MM.1S (cell line): ENCODE measurements around the gene SCFD2.

Experiments
- DNase-seq: peaks from one replicate; pipeline ENCODE4 v3.0.0-alpha.2; 2015
- H2AFZ ChIP-seq: fragments of 300-600 bp; sonication (generic); 2 replicates; pipeline ENCODE4 v1.6.0; 2016; ENCODE audit warnings: antibody characterized with exemption, low read length
- H3F3A ChIP-seq: fragments of 300-600 bp; sonication (generic); 2 replicates; pipeline ENCODE4 v1.6.1; 2016; ENCODE audit warnings: mild to moderate bottlenecking, antibody characterized with exemption, low read length, moderate library complexity, mixed read lengths; ENCODE audit not compliant: insufficient read depth
- H3K27ac ChIP-seq: fragments of 300-600 bp; sonication (generic); 2 replicates; pipeline ENCODE4 v1.5.1; 2016; ENCODE audit warnings: mild to moderate bottlenecking, low read length
- H3K27me3 ChIP-seq: fragments of 300-600 bp; sonication (generic); replicated peaks from 2 replicates; pipeline ENCODE4 v1.6.0; 2016; ENCODE audit warnings: low read length; ENCODE audit not compliant: insufficient read depth
- H3K36me3 ChIP-seq: fragments of 300-600 bp; sonication (generic); replicated peaks from 2 replicates; pipeline ENCODE4 v1.6.1; 2016; ENCODE audit warnings: mild to moderate bottlenecking, low read length, mixed read lengths; ENCODE audit not compliant: insufficient read depth
- H3K4me1 ChIP-seq: fragments of 300-600 bp; sonication (generic); 2 replicates; pipeline ENCODE4 v1.6.1; 2016; ENCODE audit warnings: low read length, mixed read lengths
- H3K4me2 ChIP-seq: fragments of 300-600 bp; sonication (generic); 2 replicates; pipeline ENCODE4 v1.6.0; 2016; ENCODE audit warnings: low read depth, low read length
- H3K4me3 ChIP-seq: fragments of 300-600 bp; sonication (generic); 2 replicates; pipeline ENCODE4 v1.5.1; 2016; ENCODE audit warnings: low read length, mixed read lengths
- H3K79me2 ChIP-seq: fragments of 300-600 bp; sonication (generic); 2 replicates; pipeline ENCODE4 v1.6.1; 2016; ENCODE audit warnings: mixed run types, low read length, mixed read lengths
- H3K9ac ChIP-seq: fragments of 300-600 bp; sonication (generic); 2 replicates; pipeline ENCODE4 v1.6.1; 2016; ENCODE audit warnings: low read length, mixed read lengths
- H3K9me2 ChIP-seq: fragments of 300-600 bp; sonication (generic); replicated peaks from 2 replicates; pipeline ENCODE4 v1.6.1; 2016; ENCODE audit warnings: mild to moderate bottlenecking, low read length, mixed read lengths; ENCODE audit not compliant: insufficient read depth
- H3K9me3 ChIP-seq: fragments of 300-600 bp; sonication (generic); replicated peaks from 2 replicates; pipeline ENCODE4 v1.6.1; 2016; ENCODE audit warnings: mild to moderate bottlenecking, low read length, mixed read lengths; ENCODE audit not compliant: insufficient read depth
- H4K20me1 ChIP-seq: fragments of 300-600 bp; sonication (generic); 2 replicates; pipeline ENCODE4 v1.6.1; 2016; ENCODE audit warnings: mild to moderate bottlenecking, low read length, moderate library complexity, mixed read lengths; ENCODE audit not compliant: insufficient read depth
- EZH2 ChIP-seq: fragments of 300-600 bp; sonication (generic); optimal IDR thresholded peaks from 2 replicates; pipeline ENCODE3; 2017; ENCODE audit warnings: low read depth, mild to moderate bottlenecking, antibody characterized with exemption, low read length, mixed read lengths
- EZH2phosphoT487 ChIP-seq: fragments of 300-600 bp; sonication (generic); IDR thresholded peaks from 2 replicates; pipeline ENCODE4 v1.6.1; 2018; ENCODE audit warnings: antibody characterized with exemption, low read length
- TF ChIP-seq, protein P1 (sequence below): fragments of 300-600 bp; sonication (generic); IDR thresholded peaks from 2 replicates; pipeline ENCODE4 v1.5.1; 2016; ENCODE audit warnings: antibody characterized with exemption, low read length, mixed read lengths

The SCFD2 gene

DNA sequence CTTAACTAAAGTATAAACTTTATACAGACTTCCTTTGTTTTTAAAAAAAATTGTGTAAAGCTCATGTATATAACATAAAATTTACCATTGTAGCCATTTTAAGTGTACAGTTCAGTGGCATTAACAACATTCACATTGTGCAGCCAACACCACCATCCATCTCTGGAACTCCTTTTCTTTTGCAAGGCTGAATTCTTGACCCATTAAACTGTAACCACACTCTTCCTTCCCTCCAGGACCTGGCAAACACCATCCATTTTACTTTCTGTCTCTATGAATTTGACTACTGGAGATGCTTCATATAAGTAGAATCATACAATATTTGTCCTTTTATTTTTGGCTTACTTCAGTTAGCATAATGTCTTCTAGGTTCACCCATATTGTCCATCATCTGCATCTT, 399.1 kb downstream of the SCFD2 start:
- no peaks in the 10 kb centered on the region for H3F3A ChIP-seq
- H3K4me3 ChIP-seq, result no peak overlapping the region
- H3K9ac ChIP-seq, result no peak overlapping the region
- no peaks in the 10 kb centered on the region for H3K27me3 ChIP-seq
- TF ChIP-seq EZH2, result no peak
- no peak for TF ChIP-seq EZH2phosphoT487
- TF ChIP-seq, protein P1, sequence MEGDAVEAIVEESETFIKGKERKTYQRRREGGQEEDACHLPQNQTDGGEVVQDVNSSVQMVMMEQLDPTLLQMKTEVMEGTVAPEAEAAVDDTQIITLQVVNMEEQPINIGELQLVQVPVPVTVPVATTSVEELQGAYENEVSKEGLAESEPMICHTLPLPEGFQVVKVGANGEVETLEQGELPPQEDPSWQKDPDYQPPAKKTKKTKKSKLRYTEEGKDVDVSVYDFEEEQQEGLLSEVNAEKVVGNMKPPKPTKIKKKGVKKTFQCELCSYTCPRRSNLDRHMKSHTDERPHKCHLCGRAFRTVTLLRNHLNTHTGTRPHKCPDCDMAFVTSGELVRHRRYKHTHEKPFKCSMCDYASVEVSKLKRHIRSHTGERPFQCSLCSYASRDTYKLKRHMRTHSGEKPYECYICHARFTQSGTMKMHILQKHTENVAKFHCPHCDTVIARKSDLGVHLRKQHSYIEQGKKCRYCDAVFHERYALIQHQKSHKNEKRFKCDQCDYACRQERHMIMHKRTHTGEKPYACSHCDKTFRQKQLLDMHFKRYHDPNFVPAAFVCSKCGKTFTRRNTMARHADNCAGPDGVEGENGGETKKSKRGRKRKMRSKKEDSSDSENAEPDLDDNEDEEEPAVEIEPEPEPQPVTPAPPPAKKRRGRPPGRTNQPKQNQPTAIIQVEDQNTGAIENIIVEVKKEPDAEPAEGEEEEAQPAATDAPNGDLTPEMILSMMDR, result no peak
- H3K27ac ChIP-seq, result no peak overlapping the region
- H3K79me2 ChIP-seq, result no peaks in the 10 kb centered on the region
- H3K9me3 ChIP-seq, result no peaks in the 10 kb centered on the region
- no peaks in the 10 kb centered on the region for H3K9me2 ChIP-seq
- H4K20me1 ChIP-seq, result no peaks in the 10 kb centered on the region
- no peak overlapping the region for H3K4me2 ChIP-seq
- H3K4me1 ChIP-seq, result no peaks in the 10 kb centered on the region
- H2AFZ ChIP-seq, result no peak overlapping the region
- no peak for DNase-seq
- no peaks in the 10 kb centered on the region for H3K36me3 ChIP-seq

DNA sequence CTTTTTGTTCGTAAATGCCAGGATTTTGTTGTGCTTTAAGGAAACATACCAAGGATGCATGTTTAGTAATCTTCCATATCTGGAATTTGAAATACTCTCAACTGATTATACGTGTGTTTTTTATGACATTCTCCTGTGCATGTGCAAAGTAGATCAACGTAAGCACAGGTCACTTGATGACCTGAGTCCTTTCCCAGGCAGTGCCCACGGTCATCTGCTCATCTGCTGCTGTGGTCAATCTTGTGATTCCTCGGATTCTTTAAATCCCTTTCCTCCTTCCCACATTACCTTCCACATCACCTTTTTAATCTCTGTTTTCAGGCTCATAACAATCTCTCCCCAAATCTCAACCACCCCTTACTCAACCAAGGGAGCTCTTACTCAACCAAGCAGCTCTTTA, 399.7 kb downstream of the SCFD2 start:
- Histone ChIP-seq H3K9ac (no peak overlapping the region), H3K4me3 (no peak overlapping the region), H3F3A (no peaks in the 10 kb centered on the region), H3K9me2 (no peaks in the 10 kb centered on the region), H3K27me3 (no peaks in the 10 kb centered on the region), H2AFZ (no peak overlapping the region), H3K79me2 (no peaks in the 10 kb centered on the region), H3K4me2 (no peak overlapping the region), H4K20me1 (no peaks in the 10 kb centered on the region), H3K27ac (no peak overlapping the region), H3K9me3 (no peaks in the 10 kb centered on the region), H3K36me3 (no peaks in the 10 kb centered on the region), H3K4me1 (no peaks in the 10 kb centered on the region)
- DNase-seq, result no peak
- TF ChIP-seq EZH2 (no peak), EZH2phosphoT487 (no peak)
- TF ChIP-seq, protein P1, result no peak

DNA sequence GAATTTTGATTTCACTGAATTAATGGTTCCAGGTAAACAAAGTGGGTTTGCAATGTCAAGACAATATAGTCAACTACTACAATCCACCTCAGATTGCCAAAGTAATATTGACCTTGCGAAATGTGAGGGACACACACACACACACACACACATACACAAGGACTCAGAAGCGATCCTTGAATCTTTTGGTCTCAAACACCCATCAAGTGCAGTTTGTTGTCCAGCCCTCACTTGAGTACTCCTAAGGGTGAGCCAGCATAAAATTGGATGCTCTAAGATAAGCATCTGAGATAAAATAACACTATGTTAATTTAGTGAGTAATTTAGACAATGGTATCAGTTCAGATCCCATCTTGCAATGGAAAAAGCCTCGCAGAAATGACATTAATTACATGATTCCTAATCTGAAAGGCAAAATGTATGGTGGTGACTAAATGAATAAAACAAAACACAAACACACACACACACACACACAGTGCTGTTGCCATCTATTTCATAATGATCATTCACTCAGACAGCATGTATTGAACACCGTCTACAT, 401.2 kb downstream of the SCFD2 start:
- Histone ChIP-seq H3K9me2 (no peaks in the 10 kb centered on the region), H2AFZ (no peak overlapping the region), H3K9ac (no peak overlapping the region), H3K4me1 (no peaks in the 10 kb centered on the region), H3K9me3 (no peaks in the 10 kb centered on the region), H3K4me2 (no peak overlapping the region), H3F3A (no peaks in the 10 kb centered on the region), H3K27ac (no peak overlapping the region), H4K20me1 (no peaks in the 10 kb centered on the region), H3K79me2 (no peaks in the 10 kb centered on the region), H3K4me3 (no peak overlapping the region), H3K36me3 (no peaks in the 10 kb centered on the region), H3K27me3 (no peaks in the 10 kb centered on the region)
- TF ChIP-seq EZH2 (no peak), EZH2phosphoT487 (no peak)
- TF ChIP-seq, protein P1, result no peak
- DNase-seq, result no peak
